HepG2 (cell line): ENCODE data around the gene IRGQ. TPM values are rescaled to one million over a fixed set of nuclear protein-coding genes. Genes with fewer than 3 reads are reported as not detected.

Source experiments
- ATF1 ChIP-seq: IDR thresholded peaks from 2 replicates; pipeline ENCODE4 v1.6.1; 2016; ENCODE audit warnings: mild to moderate bottlenecking, control low read depth
- BATF2 ChIP-seq: sonication (generic); formaldehyde crosslinking; IDR thresholded peaks from 2 replicates; pipeline ENCODE4 v1.8.0; 2022; ENCODE audit warnings: mild to moderate bottlenecking, missing genetic modification reagents, moderate library complexity
- FLYWCH1 ChIP-seq: sonication (generic); formaldehyde crosslinking; IDR thresholded peaks from 2 replicates; pipeline ENCODE4 v1.8.1; 2023; ENCODE audit warnings: mild to moderate bottlenecking, missing genetic modification reagents
- HBP1 ChIP-seq: IDR thresholded peaks from 2 replicates; pipeline ENCODE4 v1.6.1; 2016; ENCODE audit warnings: low read depth, control low read depth
- HOXA7 ChIP-seq: sonication (generic); formaldehyde crosslinking; IDR thresholded peaks from 2 replicates; pipeline ENCODE4 v1.8.1; 2022; ENCODE audit warnings: mild to moderate bottlenecking, missing genetic modification reagents, moderate library complexity
- KDM5B ChIP-seq: sonication (generic); formaldehyde crosslinking; IDR thresholded peaks from 2 replicates; pipeline ENCODE4 v1.4.0; 2020; ENCODE audit warnings: missing genetic modification reagents, mild to moderate bottlenecking, borderline replicate concordance
- MAFG ChIP-seq: sonication (generic); formaldehyde crosslinking; IDR thresholded peaks from 2 replicates; pipeline ENCODE4 v1.5.1; 2020; ENCODE audit warnings: mild to moderate bottlenecking, missing genetic modification reagents
- NR1H2 ChIP-seq: sonication (generic); formaldehyde crosslinking; IDR thresholded peaks from 2 replicates; pipeline ENCODE4 v1.8.1; 2022; ENCODE audit warnings: low read depth, missing genetic modification reagents, borderline replicate concordance
- SPEN ChIP-seq: sonication (generic); formaldehyde crosslinking; IDR thresholded peaks from 2 replicates; pipeline ENCODE4 v1.5.1; 2020; ENCODE audit warnings: low read depth, mild to moderate bottlenecking, missing genetic modification reagents
- TBL1XR1 ChIP-seq: fragments of 150-350 bp; IDR thresholded peaks from 2 replicates; pipeline ENCODE4 v1.6.1; 2014; ENCODE audit warnings: borderline replicate concordance, low read length; ENCODE audit not compliant: partially characterized antibody
- ZBTB38 ChIP-seq: sonication (generic); formaldehyde crosslinking; IDR thresholded peaks from 2 replicates; pipeline ENCODE4 v1.5.1; 2020; ENCODE audit warnings: mild to moderate bottlenecking, missing genetic modification reagents
- ZBTB46 ChIP-seq: sonication (generic); formaldehyde crosslinking; IDR thresholded peaks from 2 replicates; pipeline ENCODE4 v1.4.0; 2020; ENCODE audit warnings: mild to moderate bottlenecking, missing genetic modification reagents, borderline replicate concordance
- ZIK1 ChIP-seq: sonication (generic); formaldehyde crosslinking; IDR thresholded peaks from 2 replicates; pipeline ENCODE4 v1.5.0; 2020; ENCODE audit warnings: mild to moderate bottlenecking, low read depth, missing genetic modification reagents, borderline replicate concordance
- ZNF224 ChIP-seq: sonication (generic); formaldehyde crosslinking; IDR thresholded peaks from 2 replicates; pipeline ENCODE4 v1.5.0; 2020; ENCODE audit warnings: mild to moderate bottlenecking, missing genetic modification reagents
- ZNF251 ChIP-seq: sonication (generic); formaldehyde crosslinking; IDR thresholded peaks from 2 replicates; pipeline ENCODE4 v1.9.0; 2021; ENCODE audit warnings: mild to moderate bottlenecking, missing genetic modification reagents
- ZNF678 ChIP-seq: sonication (generic); formaldehyde crosslinking; IDR thresholded peaks from 2 replicates; pipeline ENCODE4 v1.4.0; 2020; ENCODE audit warnings: mild to moderate bottlenecking, missing genetic modification reagents
- polyA plus RNA-seq, 8 experiments: library from polyadenylated mRNA; depleted of rRNA in 3 of 8; stranded (reverse) in 7 of 8; unstranded in 1 of 8; fragments of >200 nt; fragmentation: Illumina TruSeq in 4 of 8; extraction: Trizol in 4 of 8; gene quantifications; 2 replicates each; pipeline versions ENCODE4 v1.2.1 to v1.2.3, GENCODE V29; 2011 to 2016; ENCODE audit warnings: low read depth in 4 of 8, missing spikeins in 1 of 8, mixed read lengths in 1 of 8; ENCODE audit not compliant: insufficient read depth in 1 of 8
- total RNA-seq, 5 experiments: library from RNA; depleted of rRNA; stranded (reverse); fragments of >200 nt; fragmentation: Illumina TruSeq; extraction: Trizol; gene quantifications; 2 replicates each; pipeline ENCODE4 v1.2.3, GENCODE V29; 2016; ENCODE audit warnings: low read depth in 1 of 5
- TF ChIP-seq, protein P1 (sequence below): sonication (generic); formaldehyde crosslinking; conservative IDR thresholded peaks from 2 replicates; pipeline ENCODE4 v1.8.1; 2023; ENCODE audit warnings: missing genetic modification reagents

The IRGQ gene
- total and polyA plus RNA-seq, 2 of the 13 experiments (the other 11 are each of a cell fraction or from before 2014, with no cell fraction given): 11.6 to 12.4 TPM

DNA sequence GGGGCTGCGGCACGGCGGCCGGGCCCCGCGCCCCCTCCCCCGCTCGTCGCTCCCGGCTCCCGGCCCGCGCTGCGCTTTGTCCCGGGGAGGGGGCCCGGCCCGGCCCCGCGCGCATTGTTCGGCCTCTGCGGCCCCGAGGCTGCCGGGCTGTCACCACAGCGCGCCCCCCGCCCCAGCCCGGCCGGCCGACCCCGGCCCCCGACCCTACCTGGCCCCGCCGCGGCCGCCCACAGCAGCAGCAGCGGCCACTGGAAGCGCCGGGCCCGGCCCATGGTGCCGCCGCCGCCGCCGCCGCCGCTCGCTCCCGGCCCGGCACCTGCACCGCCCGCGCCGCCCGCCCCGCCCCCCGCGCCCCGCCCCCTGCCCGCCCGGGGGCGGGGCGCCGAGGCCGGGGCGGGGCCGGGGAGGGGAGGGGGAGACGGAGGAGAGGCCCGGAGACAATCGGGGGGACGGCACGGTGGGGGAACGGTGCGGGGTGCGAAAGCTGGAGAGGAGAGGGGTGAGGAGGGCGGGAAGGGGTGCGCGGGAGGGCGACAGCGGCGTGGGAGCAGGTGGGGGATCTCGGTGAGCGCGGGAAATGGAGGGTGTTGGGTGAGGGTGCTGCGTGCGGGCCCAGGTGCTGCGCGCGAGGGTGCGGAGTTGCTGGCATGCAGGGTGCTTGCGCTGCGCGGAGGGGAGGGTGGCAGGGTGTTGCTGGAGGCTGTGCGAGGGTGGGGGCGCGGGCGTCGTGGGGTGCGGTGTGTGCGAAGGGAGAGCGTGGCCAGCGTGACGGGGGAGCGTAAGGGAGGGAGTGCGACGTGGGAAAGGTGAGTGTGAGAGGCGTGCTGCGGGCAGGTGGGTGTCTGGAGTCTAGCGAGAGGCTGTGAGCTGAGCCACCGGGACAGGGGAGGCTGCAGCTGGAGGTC lies 43.8 kb upstream of the IRGQ start, which contains the start of gene CADM4 (continued):
- TF ChIP-seq FLYWCH1 (CRISPR knock-in tag) (no peak), ZNF678 (CRISPR knock-in tag) (no peak), ZNF251 (no peak), ATF1 (CRISPR knock-in tag) (no peak), ZBTB38 (CRISPR knock-in tag) (peak; percentile 71), ZIK1 (0 out of 2 replicates have a peak, but pooled peaks have one; percentile 67), TBL1XR1 (no peak), ZBTB46 (CRISPR knock-in tag) (no peak), KDM5B (CRISPR knock-in tag) (peak; percentile 80), HOXA7 (CRISPR knock-in tag) (no peak), MAFG (CRISPR knock-in tag) (no peak), HBP1 (CRISPR knock-in tag) (no peak), NR1H2 (0 out of 2 replicates have a peak, but pooled peaks have one; percentile 25), SPEN (0 out of 2 replicates have a peak, but pooled peaks have one; percentile 24), BATF2 (CRISPR knock-in tag) (0 out of 2 replicates have a peak, but pooled peaks have one; percentile 62), ZNF224 (CRISPR knock-in tag) (no peak)
- TF ChIP-seq, protein P1, sequence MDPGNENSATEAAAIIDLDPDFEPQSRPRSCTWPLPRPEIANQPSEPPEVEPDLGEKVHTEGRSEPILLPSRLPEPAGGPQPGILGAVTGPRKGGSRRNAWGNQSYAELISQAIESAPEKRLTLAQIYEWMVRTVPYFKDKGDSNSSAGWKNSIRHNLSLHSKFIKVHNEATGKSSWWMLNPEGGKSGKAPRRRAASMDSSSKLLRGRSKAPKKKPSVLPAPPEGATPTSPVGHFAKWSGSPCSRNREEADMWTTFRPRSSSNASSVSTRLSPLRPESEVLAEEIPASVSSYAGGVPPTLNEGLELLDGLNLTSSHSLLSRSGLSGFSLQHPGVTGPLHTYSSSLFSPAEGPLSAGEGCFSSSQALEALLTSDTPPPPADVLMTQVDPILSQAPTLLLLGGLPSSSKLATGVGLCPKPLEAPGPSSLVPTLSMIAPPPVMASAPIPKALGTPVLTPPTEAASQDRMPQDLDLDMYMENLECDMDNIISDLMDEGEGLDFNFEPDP (CRISPR knock-in tag): no peak
